Esophagus squamous epithelium (tissue), 4 donors: Measurements from ENCODE around the gene RPS8.

ENCODE experiments used
- POLR2A ChIP-seq, 4 donors: fragments of 450-650 bp; IDR thresholded peaks; one replicate each; pipeline ENCODE4 v1.6.1; 2017; ENCODE audit warnings: antibody characterized with exemption in 4 of 4, mild to moderate bottlenecking in 4 of 4, moderate library complexity in 3 of 4
- TF ChIP-seq, protein P1 (sequence below), 6 experiments: fragments of 450-650 bp in 4 of 6; fragments of 200-600 bp in 2 of 6; sonication (generic) in 2 of 6; IDR thresholded peaks; one replicate each; pipeline ENCODE4 v1.5.1; 2016 to 2019; ENCODE audit warnings: antibody characterized with exemption in 6 of 6, mild to moderate bottlenecking in 4 of 6, moderate library complexity in 4 of 6

DNA sequence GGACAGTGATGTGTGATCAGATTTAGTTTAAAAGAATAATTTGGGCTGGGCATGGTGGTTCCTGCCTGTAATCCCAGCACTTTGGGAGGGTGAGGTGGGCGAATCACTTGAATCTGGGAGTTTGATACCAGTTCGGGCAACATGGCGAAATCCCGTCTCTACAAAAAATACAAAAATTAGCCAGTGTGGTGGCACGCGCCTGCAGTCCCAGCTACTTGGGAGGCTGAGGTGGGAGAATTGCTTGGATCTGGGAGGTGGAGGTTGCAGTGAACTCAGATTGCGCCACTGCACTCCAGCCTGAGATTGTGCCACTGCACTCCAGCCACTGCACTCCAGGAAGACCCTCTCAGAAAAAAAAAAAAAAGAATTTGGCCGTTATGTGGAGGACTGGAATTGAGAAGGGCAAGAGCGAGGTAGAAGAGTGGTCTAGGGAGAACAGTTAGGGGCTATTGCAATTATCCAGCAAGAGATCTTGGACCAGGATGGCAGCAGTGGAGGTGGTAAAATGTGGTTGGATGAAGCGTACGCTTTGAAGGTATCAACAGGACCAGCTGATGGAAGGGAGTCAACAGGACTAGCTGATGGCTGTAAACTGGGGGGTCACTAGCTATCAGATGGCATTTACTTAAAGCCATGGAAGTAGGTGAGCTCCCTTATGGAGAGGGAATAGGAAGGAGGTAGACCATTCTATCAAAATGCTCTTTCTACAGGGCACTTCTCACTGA, 42.6 kb downstream of the RPS8 start:
- TF ChIP-seq, protein P1, sequence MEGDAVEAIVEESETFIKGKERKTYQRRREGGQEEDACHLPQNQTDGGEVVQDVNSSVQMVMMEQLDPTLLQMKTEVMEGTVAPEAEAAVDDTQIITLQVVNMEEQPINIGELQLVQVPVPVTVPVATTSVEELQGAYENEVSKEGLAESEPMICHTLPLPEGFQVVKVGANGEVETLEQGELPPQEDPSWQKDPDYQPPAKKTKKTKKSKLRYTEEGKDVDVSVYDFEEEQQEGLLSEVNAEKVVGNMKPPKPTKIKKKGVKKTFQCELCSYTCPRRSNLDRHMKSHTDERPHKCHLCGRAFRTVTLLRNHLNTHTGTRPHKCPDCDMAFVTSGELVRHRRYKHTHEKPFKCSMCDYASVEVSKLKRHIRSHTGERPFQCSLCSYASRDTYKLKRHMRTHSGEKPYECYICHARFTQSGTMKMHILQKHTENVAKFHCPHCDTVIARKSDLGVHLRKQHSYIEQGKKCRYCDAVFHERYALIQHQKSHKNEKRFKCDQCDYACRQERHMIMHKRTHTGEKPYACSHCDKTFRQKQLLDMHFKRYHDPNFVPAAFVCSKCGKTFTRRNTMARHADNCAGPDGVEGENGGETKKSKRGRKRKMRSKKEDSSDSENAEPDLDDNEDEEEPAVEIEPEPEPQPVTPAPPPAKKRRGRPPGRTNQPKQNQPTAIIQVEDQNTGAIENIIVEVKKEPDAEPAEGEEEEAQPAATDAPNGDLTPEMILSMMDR (IDR thresholded peaks at IDR 0.05) = no peak
- no peak for TF ChIP-seq POLR2A (IDR thresholded peaks at IDR 0.05)
